ENCODE results near the gene UTS2. TPM values are rescaled to one million over a fixed set of nuclear protein-coding genes. Genes with fewer than 3 reads are reported as not detected.

UTS2 gene
- total and polyA plus RNA-seq, 4 experiments from 2014 or later = 0.33 to 1.1 (median 0.61) TPM; not detected in 1

- no peaks in the 10 kb centered on the region for H3K9me3 ChIP-seq (ENCODE audit: control insufficient read depth in 1 of 2, low read length in 2 of 2)
- H3K27me3 ChIP-seq (ENCODE audit: insufficient read depth, low read length) = no peaks in the 10 kb centered on the region
- Mint-ChIP-seq H3K27me3 (peaks cover 18 to 19% of the 10 kb centered on the region in 2 donors), H3K9me3 (peaks cover 0 to 2% (median 0%) of the 10 kb centered on the region in 8 donors), H3K4me3 (peak overlapping the region in 1 of 8 donors; percentile 8), H3K36me3 (no peaks in the 10 kb centered on the region), H3K27ac (no peak overlapping the region), H3K4me1 (peaks cover 0 to 2% (median 0%) of the 10 kb centered on the region in 4 donors)
- no peak overlapping the region for H3K4me3 ChIP-seq (ENCODE audit: low read length in 2 of 2)
- no peaks in the 10 kb centered on the region for H3K36me3 ChIP-seq (ENCODE audit: insufficient read depth, low read length)
- no peak overlapping the region for H3K27ac ChIP-seq (ENCODE audit: low read depth, low read length)
- POLR2A ChIA-PET (ENCODE audit: partially characterized antibody) = interaction anchor here (0.7 kb wide), 1 partner anchor 152 kb away, joined by 4 read pairs; no protein-coding TSS in a partner anchor
- intact Hi-C loops (cut with micrococcal nuclease) = no loop called here
- no peak for DNase-seq
- no peaks in the 10 kb centered on the region for H3K4me1 ChIP-seq (ENCODE audit: insufficient read depth, low read length)
- CTCF ChIA-PET (ENCODE audit: partially characterized antibody) = interaction anchor here (0.7 kb wide), 1 partner anchor 51 kb away, joined by 3 read pairs; no protein-coding TSS in a partner anchor
These were observed 35.6 kb upstream of the UTS2 start for GRCh38 chr1:7888248-7889081.

- Histone ChIP-seq H3K4me3 (ENCODE audit: low read length in 2 of 2) (no peak overlapping the region), H3K27ac (ENCODE audit: low read depth, low read length) (no peak overlapping the region), H3K36me3 (ENCODE audit: insufficient read depth, low read length) (no peaks in the 10 kb centered on the region), H3K27me3 (ENCODE audit: insufficient read depth, low read length) (no peaks in the 10 kb centered on the region), H3K4me1 (ENCODE audit: insufficient read depth, low read length) (no peaks in the 10 kb centered on the region), H3K9me3 (ENCODE audit: control insufficient read depth in 1 of 2, low read length in 2 of 2) (no peaks in the 10 kb centered on the region)
- Mint-ChIP-seq H3K4me3 (no peak overlapping the region), H3K27ac (peak overlapping the region in 1 of 7 donors; percentile 37), H3K36me3 (no peaks in the 10 kb centered on the region), H3K4me1 (peaks cover 0 to 2% (median 0%) of the 10 kb centered on the region in 4 donors), H3K27me3 (peaks cover 18 to 19% of the 10 kb centered on the region in 2 donors), H3K9me3 (peaks cover 0 to 2% (median 0%) of the 10 kb centered on the region in 8 donors)
- intact Hi-C loops (cut with micrococcal nuclease) = no loop called here
- ChIA-PET CTCF (ENCODE audit: partially characterized antibody) (interaction anchor here (0.5 kb wide), 1 partner anchor 89 kb away, joined by 3 read pairs; no protein-coding TSS in a partner anchor), POLR2A (ENCODE audit: partially characterized antibody) (no interaction called here)
- no peak for DNase-seq
These were observed 33.5 kb upstream of the UTS2 start for GRCh38 chr1:7886405-7886745.

GRCh38 chr1:7885513-7886404 lies 32.9 kb upstream of the UTS2 start:
- Histone ChIP-seq H3K36me3 (ENCODE audit: insufficient read depth, low read length) (no peaks in the 10 kb centered on the region), H3K9me3 (ENCODE audit: control insufficient read depth in 1 of 2, low read length in 2 of 2) (no peaks in the 10 kb centered on the region), H3K27ac (ENCODE audit: low read depth, low read length) (no peak overlapping the region), H3K27me3 (ENCODE audit: insufficient read depth, low read length) (no peaks in the 10 kb centered on the region), H3K4me3 (ENCODE audit: low read length in 2 of 2) (no peak overlapping the region), H3K4me1 (ENCODE audit: insufficient read depth, low read length) (no peaks in the 10 kb centered on the region)
- H3K36me3 Mint-ChIP-seq = no peaks in the 10 kb centered on the region
- intact Hi-C loops (cut with micrococcal nuclease) = no loop called here
- H3K4me3 Mint-ChIP-seq = no peak overlapping the region
- POLR2A ChIA-PET (ENCODE audit: partially characterized antibody) = no interaction called here
- no peak overlapping the region for H3K27ac Mint-ChIP-seq
- H3K4me1 Mint-ChIP-seq = peaks cover 0 to 2% (median 0%) of the 10 kb centered on the region in 4 donors
- peak in 1 of 5 donors; percentile 38 for DNase-seq
- CTCF ChIA-PET (ENCODE audit: partially characterized antibody) = interaction anchor here (0.5 kb wide), 1 partner anchor 89 kb away, joined by 3 read pairs; no protein-coding TSS in a partner anchor
- peaks cover 0 to 2% (median 0%) of the 10 kb centered on the region in 8 donors for H3K9me3 Mint-ChIP-seq
- peaks cover 17 to 18% of the 10 kb centered on the region in 2 donors for H3K27me3 Mint-ChIP-seq

- Histone ChIP-seq H3K27ac (ENCODE audit: low read depth, low read length) (no peak overlapping the region), H3K9me3 (ENCODE audit: control insufficient read depth in 1 of 2, low read length in 2 of 2) (no peaks in the 10 kb centered on the region), H3K4me3 (ENCODE audit: low read length in 2 of 2) (no peak overlapping the region), H3K4me1 (ENCODE audit: insufficient read depth, low read length) (no peaks in the 10 kb centered on the region), H3K36me3 (ENCODE audit: insufficient read depth, low read length) (no peaks in the 10 kb centered on the region), H3K27me3 (ENCODE audit: insufficient read depth, low read length) (no peaks in the 10 kb centered on the region)
- Mint-ChIP-seq H3K4me3 (no peak overlapping the region), H3K27me3 (peaks cover 13 to 18% of the 10 kb centered on the region in 2 donors), H3K9me3 (peaks cover 0 to 4% (median 0%) of the 10 kb centered on the region in 8 donors), H3K27ac (no peak overlapping the region), H3K4me1 (peaks cover 0 to 2% (median 0%) of the 10 kb centered on the region in 4 donors), H3K36me3 (no peaks in the 10 kb centered on the region)
- no peak for DNase-seq
- ChIA-PET POLR2A (ENCODE audit: partially characterized antibody) (no interaction called here), CTCF (ENCODE audit: partially characterized antibody) (no interaction called here)
- intact Hi-C loops (cut with micrococcal nuclease) = no loop called here
These were observed 31.9 kb upstream of the UTS2 start for GRCh38 chr1:7884757-7885156.

GRCh38 chr1:7879228-7879627 lies 26.4 kb upstream of the UTS2 start:
- CTCF ChIA-PET (ENCODE audit: partially characterized antibody) = no interaction called here
- Histone ChIP-seq H3K36me3 (ENCODE audit: insufficient read depth, low read length) (no peaks in the 10 kb centered on the region), H3K27me3 (ENCODE audit: insufficient read depth, low read length) (no peaks in the 10 kb centered on the region)

GRCh38 chr1:7878027-7878426 lies 25.2 kb upstream of the UTS2 start:
- Histone ChIP-seq H3K27ac (ENCODE audit: low read depth, low read length) (no peak overlapping the region), H3K9me3 (ENCODE audit: control insufficient read depth in 1 of 2, low read length in 2 of 2) (no peaks in the 10 kb centered on the region), H3K4me3 (ENCODE audit: low read length in 2 of 2) (no peak overlapping the region), H3K4me1 (ENCODE audit: insufficient read depth, low read length) (no peaks in the 10 kb centered on the region), H3K36me3 (ENCODE audit: insufficient read depth, low read length) (no peaks in the 10 kb centered on the region), H3K27me3 (ENCODE audit: insufficient read depth, low read length) (no peaks in the 10 kb centered on the region)
- H3K27ac Mint-ChIP-seq = no peak overlapping the region
- intact Hi-C loops (cut with micrococcal nuclease) = no loop called here
- peaks cover 3 to 4% of the 10 kb centered on the region in 2 donors for H3K36me3 Mint-ChIP-seq
- peaks cover 0 to 22% (median 17%) of the 10 kb centered on the region in 8 donors for H3K9me3 Mint-ChIP-seq
- no peaks in the 10 kb centered on the region for H3K4me1 Mint-ChIP-seq
- H3K27me3 Mint-ChIP-seq = peaks cover 3 to 6% of the 10 kb centered on the region in 2 donors
- no peak overlapping the region for H3K4me3 Mint-ChIP-seq
- ChIA-PET CTCF (ENCODE audit: partially characterized antibody) (no interaction called here), POLR2A (ENCODE audit: partially characterized antibody) (no interaction called here)
- no peak for DNase-seq

More at GRCh38 chr1:7879228-7879627, 26.4 kb upstream of the UTS2 start:
- POLR2A ChIA-PET (ENCODE audit: partially characterized antibody) = no interaction called here
- Mint-ChIP-seq H3K4me1 (no peaks in the 10 kb centered on the region), H3K36me3 (peaks cover 3 to 4% of the 10 kb centered on the region in 2 donors), H3K27ac (no peak overlapping the region), H3K27me3 (peaks cover 2 to 6% of the 10 kb centered on the region in 2 donors), H3K4me3 (no peak overlapping the region), H3K9me3 (peaks cover 0 to 22% (median 17%) of the 10 kb centered on the region in 8 donors)
- DNase-seq = no peak
- Histone ChIP-seq H3K27ac (ENCODE audit: low read depth, low read length) (no peak overlapping the region), H3K9me3 (ENCODE audit: control insufficient read depth in 1 of 2, low read length in 2 of 2) (no peaks in the 10 kb centered on the region), H3K4me1 (ENCODE audit: insufficient read depth, low read length) (no peaks in the 10 kb centered on the region), H3K4me3 (ENCODE audit: low read length in 2 of 2) (no peak overlapping the region)
- intact Hi-C loops (cut with micrococcal nuclease) = no loop called here

Data from CD4-positive, alpha-beta memory T cell (primary cell).